Measurements from ENCODE around the gene TEK.

DNA sequence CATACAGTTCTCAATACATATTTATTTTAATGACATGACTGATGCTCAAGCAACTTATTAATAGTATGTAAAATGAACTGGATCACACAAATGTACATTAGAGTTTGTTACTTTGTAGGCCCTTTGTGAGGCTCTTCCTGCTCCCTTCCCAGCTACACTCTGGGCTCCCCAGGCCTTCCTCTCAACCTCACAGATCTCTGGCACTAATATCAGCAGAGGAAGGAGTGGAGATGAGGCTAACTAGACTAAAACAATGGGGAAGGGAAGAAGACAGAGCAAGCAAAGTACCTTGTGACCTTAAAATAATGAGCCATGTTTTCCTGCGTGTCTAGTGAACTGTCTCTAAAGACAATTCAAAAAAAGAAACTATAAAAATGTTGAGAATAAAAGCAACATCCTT, 30.3 kb upstream of the TEK start:
- TF ChIP-seq POLR2AphosphoS5 (IDR thresholded peaks at IDR 0.05) (no peak), CTCF (IDR thresholded peaks at IDR 0.05) (no peak)
